ENCODE data around the gene FASTKD2.

FASTKD2 gene

DNA sequence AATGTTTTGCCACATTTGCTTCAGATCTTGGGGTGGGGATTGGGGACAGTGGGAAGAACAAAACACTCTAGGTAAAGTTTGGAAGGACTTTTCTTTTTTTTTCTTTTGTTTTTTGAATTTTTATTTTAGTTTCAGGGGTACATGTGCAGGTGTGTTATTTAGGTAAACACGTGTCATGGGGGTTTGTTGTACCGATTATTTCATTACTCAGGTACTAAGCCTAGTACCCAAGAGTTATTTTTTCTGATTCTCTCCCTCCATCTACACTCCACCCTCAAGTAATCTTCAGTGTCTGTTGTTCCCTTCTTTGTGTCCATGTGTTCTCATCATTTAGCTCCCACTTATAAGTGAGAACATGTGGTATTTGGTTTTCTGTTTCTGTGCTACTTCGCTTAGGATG is 73.3 kb downstream of the FASTKD2 start:
- no peak for DNase-seq (ENCODE audit: low read depth)

DNA sequence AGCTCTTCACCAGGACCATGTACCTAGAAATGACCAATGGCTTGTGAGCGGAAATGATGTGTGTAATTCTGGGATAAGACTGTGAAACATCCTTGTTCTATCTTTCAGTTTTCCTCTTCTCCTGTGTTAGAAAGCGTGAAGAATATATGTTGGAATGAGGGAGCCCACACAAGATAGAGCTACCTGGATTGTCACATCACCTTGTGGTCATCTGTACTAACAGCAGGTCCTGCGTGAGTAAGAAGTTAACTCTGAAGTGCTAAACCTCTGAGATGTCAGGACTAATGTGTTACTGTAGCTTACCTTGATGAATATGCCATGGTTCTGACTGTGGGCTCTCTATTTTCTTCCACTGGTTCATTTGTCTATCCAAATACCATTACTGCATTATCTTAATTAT is 75.6 kb downstream of the FASTKD2 start:
- DNase-seq (ENCODE audit: low read depth) = no peak
